Measurements from ENCODE around the gene DPPA3.

DNA sequence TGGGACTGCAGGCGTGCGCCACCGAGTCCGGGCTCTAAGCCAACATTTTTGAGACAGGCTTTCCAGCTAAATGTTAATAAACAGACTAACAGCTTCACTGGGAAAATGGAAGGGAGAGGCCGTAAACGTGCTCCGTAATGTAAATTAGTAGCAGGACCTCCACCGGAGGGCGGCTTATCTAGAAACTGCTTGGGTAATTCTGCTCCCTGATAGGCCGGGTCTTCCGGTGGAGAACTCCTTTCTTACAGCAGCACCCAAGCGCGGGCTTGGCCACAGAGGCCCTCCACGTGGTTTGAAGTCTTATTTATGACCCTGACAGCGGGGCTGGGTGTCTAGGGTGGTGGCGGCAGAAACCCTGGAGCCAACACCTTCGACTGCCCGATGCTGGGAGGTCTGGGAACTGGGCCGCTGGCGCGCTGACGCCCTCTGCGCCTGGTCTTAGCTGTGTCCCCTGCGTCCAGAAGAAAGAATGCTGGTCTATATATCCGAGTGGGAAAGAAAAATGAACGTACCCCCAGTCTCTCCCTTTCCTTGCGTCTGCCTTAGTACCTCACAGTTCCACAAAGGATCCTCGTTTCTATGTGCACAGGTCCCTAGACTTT is 1.7 kb downstream of the DPPA3 start:
- TF ChIP-seq, protein P1, sequence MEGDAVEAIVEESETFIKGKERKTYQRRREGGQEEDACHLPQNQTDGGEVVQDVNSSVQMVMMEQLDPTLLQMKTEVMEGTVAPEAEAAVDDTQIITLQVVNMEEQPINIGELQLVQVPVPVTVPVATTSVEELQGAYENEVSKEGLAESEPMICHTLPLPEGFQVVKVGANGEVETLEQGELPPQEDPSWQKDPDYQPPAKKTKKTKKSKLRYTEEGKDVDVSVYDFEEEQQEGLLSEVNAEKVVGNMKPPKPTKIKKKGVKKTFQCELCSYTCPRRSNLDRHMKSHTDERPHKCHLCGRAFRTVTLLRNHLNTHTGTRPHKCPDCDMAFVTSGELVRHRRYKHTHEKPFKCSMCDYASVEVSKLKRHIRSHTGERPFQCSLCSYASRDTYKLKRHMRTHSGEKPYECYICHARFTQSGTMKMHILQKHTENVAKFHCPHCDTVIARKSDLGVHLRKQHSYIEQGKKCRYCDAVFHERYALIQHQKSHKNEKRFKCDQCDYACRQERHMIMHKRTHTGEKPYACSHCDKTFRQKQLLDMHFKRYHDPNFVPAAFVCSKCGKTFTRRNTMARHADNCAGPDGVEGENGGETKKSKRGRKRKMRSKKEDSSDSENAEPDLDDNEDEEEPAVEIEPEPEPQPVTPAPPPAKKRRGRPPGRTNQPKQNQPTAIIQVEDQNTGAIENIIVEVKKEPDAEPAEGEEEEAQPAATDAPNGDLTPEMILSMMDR (IDR thresholded peaks at IDR 0.05): no peak
- no peak for TF ChIP-seq POLR2A (IDR thresholded peaks at IDR 0.05)

Measured in sigmoid colon (tissue), 3 donors.